Osteoblast (primary cell): ENCODE data around the gene STK32A. TPM values are rescaled to one million over a fixed set of nuclear protein-coding genes. Genes with fewer than 3 reads are reported as not detected.
A peak's percentile ranks its signal among the peaks of the same experiment; 100 is the strongest.

Source experiments
- DNase-seq: peaks from one replicate; pipeline ENCODE4 v3.0.0; 2011; ENCODE audit warnings: low spot score, mixed read lengths; ENCODE audit not compliant: insufficient read length; ENCODE audit errors: missing footprints
- H2AFZ ChIP-seq: 2 replicates; pipeline ENCODE4 v1.6.0; 2011; ENCODE audit warnings: mild to moderate bottlenecking, low read length
- H3K27ac ChIP-seq: 2 replicates; pipeline ENCODE4 v1.5.1; 2011; ENCODE audit warnings: mild to moderate bottlenecking, low read depth, low read length, moderate library complexity
- H3K27me3 ChIP-seq: 2 replicates; pipeline ENCODE4 v1.6.0; 2012; ENCODE audit warnings: mild to moderate bottlenecking, control low read depth, inconsistent platforms, low read length, moderate library complexity; ENCODE audit not compliant: insufficient read depth
- H3K36me3 ChIP-seq: 2 replicates; pipeline ENCODE4 v1.5.1; 2011; ENCODE audit warnings: mild to moderate bottlenecking, low read length, control low read depth, moderate library complexity; ENCODE audit not compliant: insufficient read depth
- H3K4me1 ChIP-seq: 2 replicates; pipeline ENCODE4 v1.5.1; 2011; ENCODE audit warnings: mild to moderate bottlenecking, low read length, control low read depth, moderate library complexity; ENCODE audit not compliant: insufficient read depth
- H3K4me2 ChIP-seq: 2 replicates; pipeline ENCODE4 v1.6.0; 2011; ENCODE audit warnings: mild to moderate bottlenecking, low read length; ENCODE audit not compliant: insufficient read depth
- H3K4me3 ChIP-seq: fragments of 200-600 bp; sonication (generic); 3 replicates; pipeline ENCODE4 v1.5.1; 2012; ENCODE audit warnings: mild to moderate bottlenecking, low read length, inconsistent platforms; ENCODE audit not compliant: insufficient read depth
- H3K79me2 ChIP-seq: 2 replicates; pipeline ENCODE4 v1.6.0; 2012; ENCODE audit warnings: mild to moderate bottlenecking, low read length, control low read depth, inconsistent platforms; ENCODE audit not compliant: insufficient read depth
- H3K9me3 ChIP-seq: 2 replicates; pipeline ENCODE4 v1.5.1; 2011; ENCODE audit warnings: low read depth, low read length, control low read depth
- H4K20me1 ChIP-seq: 2 replicates; pipeline ENCODE4 v1.6.0; 2012; ENCODE audit warnings: mild to moderate bottlenecking, low read length, control low read depth; ENCODE audit not compliant: insufficient read depth
- total RNA-seq: library from RNA; depleted of rRNA; stranded (reverse); fragments of >200 nt; gene quantifications from 2 replicates; pipeline ENCODE4 v1.2.3, GENCODE V29; 2012
- TF ChIP-seq, protein P1 (sequence below): IDR thresholded peaks from 2 replicates; pipeline ENCODE4 v1.5.1; 2011; ENCODE audit warnings: mild to moderate bottlenecking, low read depth, low read length, moderate library complexity; ENCODE audit errors: extremely low read depth

STK32A gene
- total RNA-seq, 1 donor, result 1.8 TPM

DNA sequence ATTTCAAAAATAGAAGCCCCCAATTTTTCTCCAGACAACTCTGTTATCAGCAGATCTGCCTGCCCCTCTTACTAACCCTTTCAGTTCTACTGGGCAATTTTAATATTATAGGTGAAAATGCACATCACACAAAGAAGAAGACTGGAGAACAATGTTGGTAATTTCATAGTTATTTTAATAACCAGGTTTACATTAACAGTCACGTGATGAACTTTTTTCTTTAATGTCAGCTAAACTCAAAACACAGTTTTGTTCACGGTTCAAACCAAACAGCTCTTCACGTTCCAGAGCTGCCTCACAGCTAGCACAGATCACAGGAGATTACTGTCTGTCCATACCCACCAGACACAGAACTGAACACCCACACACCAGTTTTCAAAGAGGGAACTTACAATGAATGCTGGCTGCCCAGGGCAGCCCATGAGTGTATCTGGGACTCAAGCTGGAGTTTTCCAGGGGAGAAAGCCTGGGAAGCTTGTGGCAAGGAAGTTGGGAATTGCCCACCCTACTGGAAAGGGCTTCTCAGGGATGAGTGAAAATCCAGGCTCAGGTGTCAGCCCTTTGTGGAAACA, 155.9 kb downstream of the STK32A start:
- DNase-seq, result no peak

DNA sequence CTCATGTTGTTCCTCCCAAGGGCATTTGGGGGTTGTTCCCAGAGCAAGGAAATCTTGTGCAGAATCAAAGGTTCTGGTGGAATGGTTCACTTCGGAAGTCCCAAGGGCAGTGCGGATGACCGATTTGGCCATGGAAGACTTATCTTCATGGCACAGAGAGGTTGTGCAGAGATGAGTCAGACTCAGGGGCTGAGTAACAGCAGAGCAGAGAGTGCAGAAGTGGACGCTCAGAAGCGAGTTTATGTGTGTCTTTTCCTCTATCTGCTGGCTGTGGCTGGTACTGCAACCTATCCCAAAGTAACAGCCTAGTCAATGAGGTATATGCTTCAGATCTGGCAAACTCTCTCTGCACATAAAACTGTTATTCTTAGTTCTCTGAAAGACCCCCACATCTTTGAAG, 157.0 kb downstream of the STK32A start:
- peaks cover 4% of the 10 kb centered on the region for H3K4me1 ChIP-seq
- no peak overlapping the region for H3K4me2 ChIP-seq
- H4K20me1 ChIP-seq, result no peaks in the 10 kb centered on the region
- no peak overlapping the region for H3K27ac ChIP-seq
- no peaks in the 10 kb centered on the region for H3K9me3 ChIP-seq
- peaks cover 4% of the 10 kb centered on the region for H3K36me3 ChIP-seq
- TF ChIP-seq, protein P1, sequence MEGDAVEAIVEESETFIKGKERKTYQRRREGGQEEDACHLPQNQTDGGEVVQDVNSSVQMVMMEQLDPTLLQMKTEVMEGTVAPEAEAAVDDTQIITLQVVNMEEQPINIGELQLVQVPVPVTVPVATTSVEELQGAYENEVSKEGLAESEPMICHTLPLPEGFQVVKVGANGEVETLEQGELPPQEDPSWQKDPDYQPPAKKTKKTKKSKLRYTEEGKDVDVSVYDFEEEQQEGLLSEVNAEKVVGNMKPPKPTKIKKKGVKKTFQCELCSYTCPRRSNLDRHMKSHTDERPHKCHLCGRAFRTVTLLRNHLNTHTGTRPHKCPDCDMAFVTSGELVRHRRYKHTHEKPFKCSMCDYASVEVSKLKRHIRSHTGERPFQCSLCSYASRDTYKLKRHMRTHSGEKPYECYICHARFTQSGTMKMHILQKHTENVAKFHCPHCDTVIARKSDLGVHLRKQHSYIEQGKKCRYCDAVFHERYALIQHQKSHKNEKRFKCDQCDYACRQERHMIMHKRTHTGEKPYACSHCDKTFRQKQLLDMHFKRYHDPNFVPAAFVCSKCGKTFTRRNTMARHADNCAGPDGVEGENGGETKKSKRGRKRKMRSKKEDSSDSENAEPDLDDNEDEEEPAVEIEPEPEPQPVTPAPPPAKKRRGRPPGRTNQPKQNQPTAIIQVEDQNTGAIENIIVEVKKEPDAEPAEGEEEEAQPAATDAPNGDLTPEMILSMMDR, result peak; percentile 74
- peak; percentile 76 for DNase-seq
- H3K79me2 ChIP-seq, result no peaks in the 10 kb centered on the region
- no peak overlapping the region for H3K4me3 ChIP-seq
- no peaks in the 10 kb centered on the region for H3K27me3 ChIP-seq
- no peak overlapping the region for H2AFZ ChIP-seq

More for the DNA sequence above, 155.9 kb downstream of the STK32A start:
- H3K9me3 ChIP-seq, result no peaks in the 10 kb centered on the region
- no peak overlapping the region for H3K4me3 ChIP-seq
- no peak overlapping the region for H3K27ac ChIP-seq
- no peaks in the 10 kb centered on the region for H3K79me2 ChIP-seq
- no peaks in the 10 kb centered on the region for H4K20me1 ChIP-seq
- H3K27me3 ChIP-seq, result no peaks in the 10 kb centered on the region
- no peak overlapping the region for H3K4me2 ChIP-seq
- peaks cover 4% of the 10 kb centered on the region for H3K36me3 ChIP-seq
- TF ChIP-seq, protein P1, result no peak
- no peak overlapping the region for H2AFZ ChIP-seq
- H3K4me1 ChIP-seq, result peaks cover 4% of the 10 kb centered on the region

DNA sequence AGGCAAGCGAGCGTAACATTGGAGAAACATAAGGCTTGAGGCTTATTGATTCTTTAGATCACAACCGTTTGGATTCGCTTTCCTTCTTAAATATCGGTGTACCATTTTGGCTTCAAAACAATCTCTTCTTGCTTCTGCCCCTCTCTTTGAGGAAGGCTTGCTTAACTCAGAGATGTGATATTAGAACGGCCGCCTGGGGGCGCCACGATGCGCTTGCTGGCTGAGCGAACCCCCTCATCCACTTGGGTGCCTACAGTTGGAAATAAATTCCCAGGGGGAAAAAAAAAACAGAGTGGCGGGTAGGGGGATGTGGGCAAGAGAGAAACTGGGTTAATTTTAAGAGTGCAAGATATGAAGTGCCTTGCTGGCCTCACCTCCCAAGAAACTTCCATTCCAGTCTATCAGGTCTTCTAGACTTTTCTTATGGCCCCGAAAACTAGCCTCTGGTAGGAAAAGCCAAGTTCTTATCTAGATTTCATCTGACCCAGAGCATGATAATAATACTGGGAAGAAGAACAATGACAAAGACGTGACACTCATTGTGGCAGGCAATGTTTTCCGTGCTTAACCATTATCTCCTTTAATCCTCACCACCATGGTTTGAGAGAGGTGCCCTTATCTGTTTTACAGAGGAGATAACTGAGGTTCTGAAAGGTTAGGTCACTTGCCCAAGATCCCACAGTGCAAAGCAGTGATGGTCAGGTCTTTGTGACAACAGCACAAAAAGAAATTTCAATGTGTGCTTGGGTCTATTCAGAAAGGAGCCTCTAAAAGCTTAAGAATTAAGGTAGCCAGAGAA, 159.2 kb downstream of the STK32A start:
- no peak overlapping the region for H3K4me3 ChIP-seq
- peaks cover 24% of the 10 kb centered on the region for H3K36me3 ChIP-seq

More for the DNA sequence above, 159.2 kb downstream of the STK32A start:
- Histone ChIP-seq H3K9me3 (no peaks in the 10 kb centered on the region), H2AFZ (no peak overlapping the region), H4K20me1 (no peaks in the 10 kb centered on the region), H3K79me2 (no peaks in the 10 kb centered on the region), H3K27me3 (no peaks in the 10 kb centered on the region), H3K4me1 (peaks cover 4% of the 10 kb centered on the region), H3K27ac (no peak overlapping the region), H3K4me2 (no peak overlapping the region)
- peak; percentile 17 for DNase-seq
- TF ChIP-seq, protein P1, result peak; percentile 45
